ENCODE data around the gene FBXO31.

Gene FBXO31

DNA sequence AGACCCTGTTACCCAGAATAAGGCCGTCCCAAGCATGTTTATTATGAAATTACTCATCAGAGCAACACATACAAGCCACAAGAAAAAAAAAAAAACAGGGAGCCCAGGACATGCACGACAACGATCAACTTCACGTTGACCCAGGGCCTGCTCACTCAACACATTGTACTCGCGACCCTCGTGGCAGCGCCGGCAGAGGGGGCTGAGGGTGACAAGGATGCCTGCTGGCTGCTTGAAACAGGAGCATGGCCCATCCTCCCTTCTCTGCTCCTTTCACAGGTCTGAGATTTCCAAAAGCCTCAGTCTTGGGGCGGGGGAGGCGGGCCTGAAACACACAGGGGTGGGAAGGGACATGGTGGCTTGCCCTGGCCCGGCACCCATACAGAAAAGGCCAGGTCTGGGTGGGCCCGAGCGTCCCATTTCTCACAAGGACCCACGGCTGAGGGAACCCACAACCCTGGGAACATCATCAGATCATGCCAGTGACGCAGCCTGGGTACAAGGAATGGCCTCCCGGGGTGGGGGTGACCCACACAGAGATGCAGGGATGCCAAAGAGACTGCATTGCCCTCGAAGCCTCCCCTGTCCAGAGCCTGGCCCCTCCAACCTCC is 45.3 kb downstream of the FBXO31 start:
- DNase-seq (ENCODE audit: low spot score), result no peak
- in situ Hi-C loops (cut with MboI; ENCODE audit: low sequenced_read_pairs, unreplicated experiment), result no loop called here
- TF ChIP-seq, protein P1, sequence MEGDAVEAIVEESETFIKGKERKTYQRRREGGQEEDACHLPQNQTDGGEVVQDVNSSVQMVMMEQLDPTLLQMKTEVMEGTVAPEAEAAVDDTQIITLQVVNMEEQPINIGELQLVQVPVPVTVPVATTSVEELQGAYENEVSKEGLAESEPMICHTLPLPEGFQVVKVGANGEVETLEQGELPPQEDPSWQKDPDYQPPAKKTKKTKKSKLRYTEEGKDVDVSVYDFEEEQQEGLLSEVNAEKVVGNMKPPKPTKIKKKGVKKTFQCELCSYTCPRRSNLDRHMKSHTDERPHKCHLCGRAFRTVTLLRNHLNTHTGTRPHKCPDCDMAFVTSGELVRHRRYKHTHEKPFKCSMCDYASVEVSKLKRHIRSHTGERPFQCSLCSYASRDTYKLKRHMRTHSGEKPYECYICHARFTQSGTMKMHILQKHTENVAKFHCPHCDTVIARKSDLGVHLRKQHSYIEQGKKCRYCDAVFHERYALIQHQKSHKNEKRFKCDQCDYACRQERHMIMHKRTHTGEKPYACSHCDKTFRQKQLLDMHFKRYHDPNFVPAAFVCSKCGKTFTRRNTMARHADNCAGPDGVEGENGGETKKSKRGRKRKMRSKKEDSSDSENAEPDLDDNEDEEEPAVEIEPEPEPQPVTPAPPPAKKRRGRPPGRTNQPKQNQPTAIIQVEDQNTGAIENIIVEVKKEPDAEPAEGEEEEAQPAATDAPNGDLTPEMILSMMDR (IDR thresholded peaks at IDR 0.05; ENCODE audit: borderline replicate concordance, control extremely low read depth, extremely low read depth, insufficient read depth, missing control alignments), result no peak

DNA sequence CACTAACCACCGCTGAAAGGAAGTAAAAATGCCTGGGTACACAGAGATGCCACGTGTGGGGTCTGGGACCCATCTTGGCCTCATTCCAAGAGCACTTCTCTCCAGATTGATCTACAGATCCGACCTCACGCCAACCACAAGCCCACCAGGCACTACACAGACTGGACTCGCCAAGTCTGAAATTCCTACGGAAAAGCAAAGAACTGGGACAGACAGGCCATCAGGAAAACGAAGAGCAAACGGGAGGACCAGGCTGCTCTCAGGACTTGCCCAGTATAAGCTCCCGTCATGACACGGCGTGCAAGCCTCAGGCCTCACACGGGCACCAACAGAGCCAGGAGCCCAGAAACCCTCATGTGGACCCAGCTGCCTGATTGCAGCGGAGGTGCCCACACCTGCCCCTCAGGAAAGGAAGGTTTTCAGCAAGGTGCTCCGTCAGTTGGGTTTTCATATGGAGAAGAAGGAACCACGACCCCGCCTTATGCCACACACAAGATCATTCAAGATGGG is 46.3 kb downstream of the FBXO31 start:
- TF ChIP-seq, protein P1 (IDR thresholded peaks at IDR 0.05; ENCODE audit: borderline replicate concordance, control extremely low read depth, extremely low read depth, insufficient read depth, missing control alignments), result no peak
- DNase-seq (ENCODE audit: low spot score), result no peak
- in situ Hi-C loops (cut with MboI; ENCODE audit: low sequenced_read_pairs, unreplicated experiment), result no loop called here

DNA sequence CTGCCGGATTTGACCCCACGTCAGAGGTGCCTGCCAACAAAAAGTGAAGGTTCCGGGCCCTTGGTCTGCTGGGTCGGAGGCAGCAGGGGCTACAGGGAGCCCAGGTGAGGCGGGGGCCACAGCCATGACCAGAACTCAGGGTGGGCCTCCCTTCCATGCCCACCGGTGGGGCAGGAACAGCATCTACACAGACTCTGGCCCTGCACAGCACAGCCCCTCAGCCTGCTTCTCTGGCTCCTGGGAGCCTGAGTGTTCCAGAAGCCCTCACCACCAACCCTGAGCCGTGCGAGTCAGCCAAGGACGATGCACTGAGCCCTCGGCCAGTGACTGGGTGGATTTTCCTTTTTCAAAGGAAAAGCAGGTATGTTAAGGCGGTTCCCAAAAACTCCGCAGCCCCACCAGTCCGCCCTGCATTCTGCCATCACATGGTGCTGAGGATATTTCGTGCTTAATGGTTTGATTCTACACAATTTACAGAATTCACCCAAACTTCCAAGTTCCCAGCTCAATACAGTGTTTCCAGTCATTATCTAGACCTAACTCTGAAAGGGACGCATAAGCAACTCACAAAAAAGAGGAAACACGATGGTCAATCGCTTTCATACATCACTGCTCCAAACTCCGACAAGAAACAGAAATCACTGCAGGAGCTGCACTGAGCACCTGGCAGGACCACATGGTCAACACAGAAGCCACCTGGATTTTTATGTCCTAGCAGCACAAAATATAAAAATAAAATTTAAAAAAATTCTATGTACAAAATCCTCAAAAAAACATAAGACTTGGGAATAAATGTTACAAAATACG is 46.9 kb downstream of the FBXO31 start:
- DNase-seq (ENCODE audit: low spot score), result no peak
- in situ Hi-C loops (cut with MboI; ENCODE audit: low sequenced_read_pairs, unreplicated experiment), result no loop called here
- TF ChIP-seq, protein P1 (IDR thresholded peaks at IDR 0.05; ENCODE audit: borderline replicate concordance, control extremely low read depth, extremely low read depth, insufficient read depth, missing control alignments), result no peak

DNA sequence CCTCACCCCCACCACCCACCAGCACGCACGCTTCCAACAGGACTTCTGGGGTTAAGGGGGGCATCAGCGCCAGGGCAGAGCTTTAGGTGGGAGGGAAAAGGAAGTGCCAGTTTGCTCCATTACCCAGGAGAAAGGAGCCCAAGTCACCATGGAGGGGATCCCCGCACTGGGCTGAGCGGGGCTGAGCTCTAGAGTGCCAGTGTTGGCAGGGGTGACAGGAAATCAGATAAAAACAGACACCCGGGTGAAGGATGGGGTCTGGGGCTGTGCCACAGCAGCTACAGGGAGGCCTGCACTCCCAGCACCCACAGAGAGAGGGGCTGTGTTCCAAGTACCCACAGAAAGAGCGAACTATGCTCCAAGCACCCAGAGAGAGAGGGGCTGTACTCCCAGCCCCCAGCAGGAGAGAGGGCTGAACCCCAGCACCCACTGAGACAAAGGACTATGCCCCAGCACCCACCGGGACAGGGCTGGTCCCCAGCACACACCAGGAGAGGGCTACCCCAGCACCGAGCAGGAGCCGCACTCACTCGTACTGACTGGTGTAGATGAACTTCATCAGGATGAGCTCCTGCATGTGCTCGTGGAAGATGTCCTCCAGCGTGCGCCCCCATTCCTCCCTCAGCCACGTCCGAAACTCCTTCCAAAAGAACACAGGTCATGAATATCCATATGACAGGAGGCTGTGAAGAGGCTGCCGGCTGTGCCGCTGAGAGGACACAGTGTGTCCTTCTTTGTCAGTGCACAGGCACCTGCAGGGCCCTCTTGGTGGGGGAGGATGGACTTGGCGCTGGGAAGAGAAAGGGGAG is 47.7 kb downstream of the FBXO31 start:
- TF ChIP-seq, protein P1 (IDR thresholded peaks at IDR 0.05; ENCODE audit: borderline replicate concordance, control extremely low read depth, extremely low read depth, insufficient read depth, missing control alignments), result no peak
- in situ Hi-C loops (cut with MboI; ENCODE audit: low sequenced_read_pairs, unreplicated experiment), result no loop called here
- DNase-seq (ENCODE audit: low spot score), result no peak

DNA sequence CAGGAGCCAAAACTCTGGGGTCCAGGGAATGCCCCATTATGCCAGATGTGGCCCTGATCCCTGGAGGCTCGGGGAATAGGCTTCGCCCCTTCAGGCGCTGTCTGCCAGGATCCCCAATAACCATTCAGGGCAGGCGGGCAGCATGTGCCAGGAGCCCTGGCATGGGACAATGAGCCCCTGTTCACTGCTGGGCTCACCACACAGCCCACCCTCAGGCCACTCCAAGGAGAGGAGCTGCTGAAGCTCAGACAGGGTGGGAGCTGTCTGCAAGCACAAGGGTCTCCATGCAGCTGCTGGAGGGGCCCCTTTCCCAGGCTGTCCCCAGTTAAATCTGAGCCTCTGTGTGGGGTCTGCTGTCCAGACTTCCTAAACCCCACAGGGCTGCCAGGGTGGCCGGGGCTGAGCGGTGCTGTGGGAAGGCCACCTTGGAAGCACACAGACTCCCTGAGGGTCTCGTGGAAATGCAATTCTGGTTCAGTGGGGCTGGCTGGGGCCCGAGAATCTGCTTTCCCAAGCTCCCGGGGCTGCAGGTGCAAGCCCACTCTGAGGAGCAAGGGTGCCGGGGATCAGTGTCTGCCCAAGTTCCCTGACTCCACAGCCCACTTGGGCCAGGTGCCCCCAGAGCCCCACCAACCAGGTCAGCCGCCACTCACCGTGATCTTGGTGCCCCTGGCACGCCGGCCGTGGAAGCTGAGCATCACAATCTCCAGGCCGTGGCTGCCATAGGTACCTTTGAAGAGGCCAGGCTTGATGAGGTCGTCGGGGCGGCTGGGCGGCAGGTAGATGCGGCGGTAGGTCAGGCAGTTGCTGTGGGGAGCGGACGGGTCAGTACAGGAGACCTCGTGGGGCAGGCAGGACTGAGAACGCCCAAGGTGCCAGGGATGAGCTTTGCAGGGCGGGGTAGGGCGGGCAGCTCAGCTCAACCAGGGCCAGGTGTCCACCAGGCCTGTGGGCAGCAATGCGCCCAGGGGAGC is 48.6 kb downstream of the FBXO31 start:
- in situ Hi-C loops (cut with MboI; ENCODE audit: low sequenced_read_pairs, unreplicated experiment), result no loop called here
- TF ChIP-seq, protein P1 (IDR thresholded peaks at IDR 0.05; ENCODE audit: borderline replicate concordance, control extremely low read depth, extremely low read depth, insufficient read depth, missing control alignments), result no peak
- DNase-seq (ENCODE audit: low spot score), result no peak

All from GM13976 (cell line).